ENCODE results near the gene ARSB. TPM values are rescaled to one million over a fixed set of nuclear protein-coding genes. Genes with fewer than 3 reads are reported as not detected.
A peak's percentile ranks its signal among the peaks of the same experiment; 100 is the strongest.

The ARSB gene
- total RNA-seq (2022) (14.1 and 21.4 TPM in 2 replicates), Bru-seq, nascent RNA (percentile 53 among the genes with signal in this experiment), BruChase-seq, experiment 1, labeled RNA remaining after a 6-hour chase (percentile 50 among the genes with signal in this experiment), BruChase-seq, experiment 2, labeled RNA remaining after a 2-hour chase (percentile 44 among the genes with signal in this experiment)
- long read RNA-seq, full-length matches to known transcripts = 5 of 10 reads
- long read RNA-seq, partial matches to known transcripts = 0 of 10 reads
- long read RNA-seq, other reads (novel, unspliced or antisense) = 5 of 10 reads

- intact Hi-C loops (cut with micrococcal nuclease; ENCODE audit: unreplicated experiment) = no loop called here
- DNase-seq = peak; percentile 61
- no peak for TF ChIP-seq CTCF (IDR thresholded peaks at IDR 0.05; ENCODE audit: unreplicated experiment)
- CTCF ChIA-PET = interaction anchor here (0.6 to 1.5 kb wide), 7 partner anchors 33 to 148 kb away, joined by 3 to 5 read pairs (median 3); no protein-coding TSS in a partner anchor
- no peaks in the 10 kb centered on the region for H3K9me3 Mint-ChIP-seq (ENCODE audit: low read depth, unreplicated experiment)
- peaks cover 48% of the 10 kb centered on the region for H3K4me1 Mint-ChIP-seq (ENCODE audit: low read depth, unreplicated experiment)
- peak within 1 kb of the TSS; percentile 27 for H3K27ac Mint-ChIP-seq (ENCODE audit: unreplicated experiment)
- no TSS peak for BruUV-seq (replicated peaks)
- H3K4me3 Mint-ChIP-seq (ENCODE audit: low read depth, unreplicated experiment) = peak within 1 kb of the TSS; percentile 99
- no peaks in the 10 kb centered on the region for H3K27me3 Mint-ChIP-seq (ENCODE audit: unreplicated experiment)
- peaks cover 25% of the 10 kb centered on the region for H3K36me3 Mint-ChIP-seq (ENCODE audit: insufficient read depth, unreplicated experiment)
Observed at GRCh38 chr5:78985116-78985724, at the start of gene ARSB. TSS of gene ARSB (minus strand) at chr5:78985310. CDS start at chr5:78985248, 62 bp downstream.

- Mint-ChIP-seq H3K27me3 (ENCODE audit: unreplicated experiment) (no peaks in the 10 kb centered on the region), H3K9me3 (ENCODE audit: low read depth, unreplicated experiment) (no peaks in the 10 kb centered on the region), H3K4me3 (ENCODE audit: low read depth, unreplicated experiment) (no peak overlapping the region), H3K4me1 (ENCODE audit: low read depth, unreplicated experiment) (peaks cover 9% of the 10 kb centered on the region), H3K36me3 (ENCODE audit: insufficient read depth, unreplicated experiment) (no peaks in the 10 kb centered on the region), H3K27ac (ENCODE audit: unreplicated experiment) (no peak overlapping the region)
- intact Hi-C loops (cut with micrococcal nuclease; ENCODE audit: unreplicated experiment) = no loop called here
- no peak for TF ChIP-seq CTCF (IDR thresholded peaks at IDR 0.05; ENCODE audit: unreplicated experiment)
- no TSS peak for BruUV-seq (replicated peaks)
- DNase-seq = no peak
- CTCF ChIA-PET = no interaction called here
Observed at GRCh38 chr5:79032782-79033181, 47.7 kb upstream of the ARSB start.

GRCh38 chr5:79032031-79032695 lies 47.1 kb upstream of the ARSB start:
- DNase-seq = no peak
- H3K27ac Mint-ChIP-seq (ENCODE audit: unreplicated experiment) = no peak overlapping the region
- H3K9me3 Mint-ChIP-seq (ENCODE audit: low read depth, unreplicated experiment) = no peaks in the 10 kb centered on the region
- no peak for TF ChIP-seq CTCF (IDR thresholded peaks at IDR 0.05; ENCODE audit: unreplicated experiment)
- no peaks in the 10 kb centered on the region for H3K27me3 Mint-ChIP-seq (ENCODE audit: unreplicated experiment)
- H3K4me3 Mint-ChIP-seq (ENCODE audit: low read depth, unreplicated experiment) = no peak overlapping the region
- peaks cover 9% of the 10 kb centered on the region for H3K4me1 Mint-ChIP-seq (ENCODE audit: low read depth, unreplicated experiment)
- CTCF ChIA-PET = no interaction called here
- H3K36me3 Mint-ChIP-seq (ENCODE audit: insufficient read depth, unreplicated experiment) = no peaks in the 10 kb centered on the region
- no TSS peak for BruUV-seq (replicated peaks)
- intact Hi-C loops (cut with micrococcal nuclease; ENCODE audit: unreplicated experiment) = no loop called here

- intact Hi-C loops (cut with micrococcal nuclease; ENCODE audit: unreplicated experiment) = no loop called here
- no TSS peak for BruUV-seq (replicated peaks)
- Mint-ChIP-seq H3K4me1 (ENCODE audit: low read depth, unreplicated experiment) (peaks cover 9% of the 10 kb centered on the region), H3K9me3 (ENCODE audit: low read depth, unreplicated experiment) (no peaks in the 10 kb centered on the region), H3K4me3 (ENCODE audit: low read depth, unreplicated experiment) (no peak overlapping the region), H3K27ac (ENCODE audit: unreplicated experiment) (no peak overlapping the region), H3K27me3 (ENCODE audit: unreplicated experiment) (no peaks in the 10 kb centered on the region), H3K36me3 (ENCODE audit: insufficient read depth, unreplicated experiment) (no peaks in the 10 kb centered on the region)
- CTCF ChIA-PET = interaction anchor here (0.6 kb wide), 1 partner anchor 15 kb away, joined by 3 read pairs; no protein-coding TSS in a partner anchor
- no peak for DNase-seq
- no peak for TF ChIP-seq CTCF (IDR thresholded peaks at IDR 0.05; ENCODE audit: unreplicated experiment)
Observed at GRCh38 chr5:79031485-79031867, 46.4 kb upstream of the ARSB start.

Data from Calu3 (cell line).